ENCODE results near the gene PNMA8A. TPM values are rescaled to one million over a fixed set of nuclear protein-coding genes. Genes with fewer than 3 reads are reported as not detected.

PNMA8A gene
- total and polyA plus RNA-seq, 2 experiments from 2014 or later, result 17.8 to 21.7 TPM

DNA sequence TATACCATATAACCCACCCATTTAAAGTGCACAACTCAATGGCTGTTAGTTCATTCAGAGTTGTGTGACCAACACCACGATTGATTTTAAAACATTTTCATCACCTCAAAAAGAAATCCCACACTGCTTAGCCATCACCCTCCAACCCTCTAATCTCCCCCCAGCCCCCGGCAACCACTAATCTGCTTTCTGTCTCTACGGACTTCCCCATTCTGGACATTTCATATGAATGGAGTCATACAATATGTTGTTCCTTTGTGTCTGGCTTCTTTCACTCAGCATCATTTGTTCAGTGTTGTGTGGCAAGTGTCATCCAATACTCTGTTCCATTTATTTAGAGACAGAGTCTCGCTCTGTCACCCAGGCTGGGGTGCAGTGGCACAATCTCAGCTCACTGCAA lies 28.3 kb upstream of the PNMA8A start (continued):
- TF ChIP-seq, protein P1, sequence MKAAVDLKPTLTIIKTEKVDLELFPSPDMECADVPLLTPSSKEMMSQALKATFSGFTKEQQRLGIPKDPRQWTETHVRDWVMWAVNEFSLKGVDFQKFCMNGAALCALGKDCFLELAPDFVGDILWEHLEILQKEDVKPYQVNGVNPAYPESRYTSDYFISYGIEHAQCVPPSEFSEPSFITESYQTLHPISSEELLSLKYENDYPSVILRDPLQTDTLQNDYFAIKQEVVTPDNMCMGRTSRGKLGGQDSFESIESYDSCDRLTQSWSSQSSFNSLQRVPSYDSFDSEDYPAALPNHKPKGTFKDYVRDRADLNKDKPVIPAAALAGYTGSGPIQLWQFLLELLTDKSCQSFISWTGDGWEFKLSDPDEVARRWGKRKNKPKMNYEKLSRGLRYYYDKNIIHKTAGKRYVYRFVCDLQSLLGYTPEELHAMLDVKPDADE (IDR thresholded peaks at IDR 0.05), result no peak
- TF ChIP-seq, protein P2, sequence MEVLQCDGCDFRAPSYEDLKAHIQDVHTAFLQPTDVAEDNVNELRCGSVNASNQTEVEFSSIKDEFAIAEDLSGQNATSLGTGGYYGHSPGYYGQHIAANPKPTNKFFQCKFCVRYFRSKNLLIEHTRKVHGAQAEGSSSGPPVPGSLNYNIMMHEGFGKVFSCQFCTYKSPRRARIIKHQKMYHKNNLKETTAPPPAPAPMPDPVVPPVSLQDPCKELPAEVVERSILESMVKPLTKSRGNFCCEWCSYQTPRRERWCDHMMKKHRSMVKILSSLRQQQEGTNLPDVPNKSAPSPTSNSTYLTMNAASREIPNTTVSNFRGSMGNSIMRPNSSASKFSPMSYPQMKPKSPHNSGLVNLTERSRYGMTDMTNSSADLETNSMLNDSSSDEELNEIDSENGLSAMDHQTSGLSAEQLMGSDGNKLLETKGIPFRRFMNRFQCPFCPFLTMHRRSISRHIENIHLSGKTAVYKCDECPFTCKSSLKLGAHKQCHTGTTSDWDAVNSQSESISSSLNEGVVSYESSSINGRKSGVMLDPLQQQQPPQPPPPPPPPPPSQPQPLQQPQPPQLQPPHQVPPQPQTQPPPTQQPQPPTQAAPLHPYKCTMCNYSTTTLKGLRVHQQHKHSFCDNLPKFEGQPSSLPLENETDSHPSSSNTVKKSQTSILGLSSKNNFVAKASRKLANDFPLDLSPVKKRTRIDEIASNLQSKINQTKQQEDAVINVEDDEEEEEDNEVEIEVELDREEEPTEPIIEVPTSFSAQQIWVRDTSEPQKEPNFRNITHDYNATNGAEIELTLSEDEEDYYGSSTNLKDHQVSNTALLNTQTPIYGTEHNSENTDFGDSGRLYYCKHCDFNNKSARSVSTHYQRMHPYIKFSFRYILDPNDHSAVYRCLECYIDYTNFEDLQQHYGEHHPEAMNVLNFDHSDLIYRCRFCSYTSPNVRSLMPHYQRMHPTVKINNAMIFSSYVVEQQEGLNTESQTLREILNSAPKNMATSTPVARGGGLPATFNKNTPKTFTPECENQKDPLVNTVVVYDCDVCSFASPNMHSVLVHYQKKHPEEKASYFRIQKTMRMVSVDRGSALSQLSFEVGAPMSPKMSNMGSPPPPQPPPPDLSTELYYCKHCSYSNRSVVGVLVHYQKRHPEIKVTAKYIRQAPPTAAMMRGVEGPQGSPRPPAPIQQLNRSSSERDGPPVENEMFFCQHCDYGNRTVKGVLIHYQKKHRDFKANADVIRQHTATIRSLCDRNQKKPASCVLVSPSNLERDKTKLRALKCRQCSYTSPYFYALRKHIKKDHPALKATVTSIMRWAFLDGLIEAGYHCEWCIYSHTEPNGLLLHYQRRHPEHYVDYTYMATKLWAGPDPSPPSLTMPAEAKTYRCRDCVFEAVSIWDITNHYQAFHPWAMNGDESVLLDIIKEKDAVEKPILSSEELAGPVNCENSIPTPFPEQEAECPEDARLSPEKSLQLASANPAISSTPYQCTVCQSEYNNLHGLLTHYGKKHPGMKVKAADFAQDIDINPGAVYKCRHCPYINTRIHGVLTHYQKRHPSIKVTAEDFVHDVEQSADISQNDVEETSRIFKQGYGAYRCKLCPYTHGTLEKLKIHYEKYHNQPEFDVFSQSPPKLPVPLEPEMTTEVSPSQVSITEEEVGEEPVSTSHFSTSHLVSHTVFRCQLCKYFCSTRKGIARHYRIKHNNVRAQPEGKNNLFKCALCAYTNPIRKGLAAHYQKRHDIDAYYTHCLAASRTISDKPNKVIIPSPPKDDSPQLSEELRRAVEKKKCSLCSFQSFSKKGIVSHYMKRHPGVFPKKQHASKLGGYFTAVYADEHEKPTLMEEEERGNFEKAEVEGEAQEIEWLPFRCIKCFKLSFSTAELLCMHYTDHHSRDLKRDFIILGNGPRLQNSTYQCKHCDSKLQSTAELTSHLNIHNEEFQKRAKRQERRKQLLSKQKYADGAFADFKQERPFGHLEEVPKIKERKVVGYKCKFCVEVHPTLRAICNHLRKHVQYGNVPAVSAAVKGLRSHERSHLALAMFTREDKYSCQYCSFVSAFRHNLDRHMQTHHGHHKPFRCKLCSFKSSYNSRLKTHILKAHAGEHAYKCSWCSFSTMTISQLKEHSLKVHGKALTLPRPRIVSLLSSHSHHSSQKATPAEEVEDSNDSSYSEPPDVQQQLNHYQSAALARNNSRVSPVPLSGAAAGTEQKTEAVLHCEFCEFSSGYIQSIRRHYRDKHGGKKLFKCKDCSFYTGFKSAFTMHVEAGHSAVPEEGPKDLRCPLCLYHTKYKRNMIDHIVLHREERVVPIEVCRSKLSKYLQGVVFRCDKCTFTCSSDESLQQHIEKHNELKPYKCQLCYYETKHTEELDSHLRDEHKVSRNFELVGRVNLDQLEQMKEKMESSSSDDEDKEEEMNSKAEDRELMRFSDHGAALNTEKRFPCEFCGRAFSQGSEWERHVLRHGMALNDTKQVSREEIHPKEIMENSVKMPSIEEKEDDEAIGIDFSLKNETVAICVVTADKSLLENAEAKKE (CRISPR knock-in tag; IDR thresholded peaks at IDR 0.05), result no peak
- no peak for TF ChIP-seq ZNF114 (CRISPR knock-in tag; IDR thresholded peaks at IDR 0.05)

DNA sequence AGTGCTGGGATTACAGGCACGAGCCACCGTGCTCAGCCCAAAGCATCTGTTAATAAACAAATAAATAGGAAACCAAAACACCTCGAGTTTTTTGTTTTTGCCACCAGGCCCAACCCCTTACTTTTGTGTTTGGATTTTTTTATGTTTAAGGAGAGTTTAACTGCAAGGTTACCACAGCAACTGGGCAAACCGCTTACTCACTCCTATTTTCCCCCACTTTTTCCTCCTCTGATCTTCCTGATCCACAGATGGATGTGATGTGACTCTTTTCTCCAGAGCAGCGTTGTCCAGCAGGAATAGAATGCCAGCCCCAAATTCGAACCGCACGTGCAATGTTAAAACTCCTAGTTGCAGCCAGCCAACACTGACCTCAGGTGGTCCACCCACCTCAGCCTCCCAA lies 26.4 kb upstream of the PNMA8A start:
- Mint-ChIP-seq H3K27ac (no peak overlapping the region), H3K4me1 (peaks cover 6% of the 10 kb centered on the region; the same call in 2 of the 3 replicates), H3K9me3 (no peaks in the 10 kb centered on the region), H3K27me3 (ENCODE audit: insufficient read depth, low read depth, poor library complexity) (peaks cover 31% of the 10 kb centered on the region), H3K36me3 (ENCODE audit: low read depth) (no peaks in the 10 kb centered on the region), H3K4me3 (no peak overlapping the region)
- Histone ChIP-seq H3K4me1 (ENCODE audit: insufficient read depth) (peaks cover 20% of the 10 kb centered on the region), H2AFZ (no peak overlapping the region), H3K36me3 (ENCODE audit: insufficient read depth) (no peaks in the 10 kb centered on the region), H3K9me2 (ENCODE audit: insufficient read depth) (no peaks in the 10 kb centered on the region), H3K27me3 (ENCODE audit: insufficient read depth) (peaks cover 29% of the 10 kb centered on the region), H3K4me3 (no peak overlapping the region), H3K4me2 (no peak overlapping the region), H3F3A (replicated peaks; ENCODE audit: low read depth) (no peaks in the 10 kb centered on the region), H3K27ac (ENCODE audit: low read depth) (no peak overlapping the region), H4K20me1 (replicated peaks; ENCODE audit: insufficient read depth) (no peaks in the 10 kb centered on the region), H3K79me2 (replicated peaks; ENCODE audit: insufficient read depth) (no peaks in the 10 kb centered on the region)
- ATAC-seq (no peak), DNase-seq (ENCODE audit: low spot score) (no peak)
- TF ChIP-seq ZNF331 (CRISPR knock-in tag; IDR thresholded peaks at IDR 0.05; ENCODE audit: low read depth), result no peak
- no peak for TF ChIP-seq EZH2 (IDR thresholded peaks at IDR 0.05; ENCODE audit: low read depth, unreplicated experiment)
- TF ChIP-seq ZNF114 (CRISPR knock-in tag; IDR thresholded peaks at IDR 0.05), result no peak
- TF ChIP-seq NANOG (IDR thresholded peaks at IDR 0.05; ENCODE audit: borderline replicate concordance), result no peak
- no peak for TF ChIP-seq JUNB (IDR thresholded peaks at IDR 0.05; ENCODE audit: unreplicated experiment)
- TF ChIP-seq, protein P2 (CRISPR knock-in tag; IDR thresholded peaks at IDR 0.05), result no peak
